NCI-H2227 (cell line): ENCODE data around the gene GTF2E1.
"Not testable (repeated sequence)": the region's sequence is repeated elsewhere in the genome, so short reads cannot be mapped to it uniquely, and the experiment has no call there.

Source experiments
- DNase-seq: peaks from one replicate; lab custom pipeline; 2025; ENCODE audit not compliant: unreplicated experiment; lab: John Stamatoyannopoulos, UW

GTF2E1 gene

GRCh38 chr3:120742198-120742848 is at the start of gene GTF2E1, which contains the start of gene RABL3:
Gene GTF2E1 (plus strand): TSS chr3:120742744. CDS start chr3:120750553, 7,809 bp downstream.
Gene RABL3 (minus strand): TSS chr3:120742516. CDS start chr3:120742507, 9 bp downstream.
- peak; percentile 97 for DNase-seq

- DNase-seq, result no peak
These were observed 48.9 kb upstream of the GTF2E1 start for GRCh38 chr3:120693439-120694171.

GRCh38 chr3:120699333-120699732 is 43.2 kb upstream of the GTF2E1 start:
- no peak for DNase-seq

GRCh38 chr3:120705884-120706582 is 36.5 kb upstream of the GTF2E1 start:
- no peak for DNase-seq

GRCh38 chr3:120706950-120707349 is 35.6 kb upstream of the GTF2E1 start:
- DNase-seq, result no peak

GRCh38 chr3:120708408-120708807 is 34.1 kb upstream of the GTF2E1 start:
- DNase-seq, result no peak

GRCh38 chr3:120710369-120710768 is 32.2 kb upstream of the GTF2E1 start:
- no peak for DNase-seq

GRCh38 chr3:120713262-120713661 is 29.3 kb upstream of the GTF2E1 start:
- no peak for DNase-seq

GRCh38 chr3:120719167-120719834 is 23.2 kb upstream of the GTF2E1 start:
- DNase-seq, result not testable (repeated sequence)

- DNase-seq, result no peak
These were observed 15.8 kb upstream of the GTF2E1 start for GRCh38 chr3:120726791-120727190.

GRCh38 chr3:120730576-120731542 is 11.7 kb upstream of the GTF2E1 start:
- no peak for DNase-seq

- not testable (repeated sequence) for DNase-seq
These were observed 4.5 kb upstream of the GTF2E1 start for GRCh38 chr3:120738006-120738405.

- no peak for DNase-seq
These were observed 1.2 kb upstream of the GTF2E1 start for GRCh38 chr3:120741320-120741719.

GRCh38 chr3:120741837-120742197 is 727 bp upstream of the GTF2E1 start:
- peak; percentile 64 for DNase-seq

GRCh38 chr3:120742849-120743365 is 363 bp downstream of the GTF2E1 start:
- peak; percentile 55 for DNase-seq

GRCh38 chr3:120743556-120744195 is 1.1 kb downstream of the GTF2E1 start:
- no peak for DNase-seq

- DNase-seq, result no peak
These were observed 2.9 kb downstream of the GTF2E1 start for GRCh38 chr3:120745466-120745865.

- DNase-seq, result no peak
These were observed 7.3 kb downstream of the GTF2E1 start for GRCh38 chr3:120749843-120750242.

GRCh38 chr3:120752230-120752629 is 9.7 kb downstream of the GTF2E1 start:
- no peak for DNase-seq
